AG08395 (cell line): ENCODE data around the gene CCDC92.
"Not testable (repeated sequence)": the region's sequence is repeated elsewhere in the genome, so short reads cannot be mapped to it uniquely, and the experiment has no call there.

Experiments
- DNase-seq: peaks from one replicate; pipeline ENCODE4 v3.0.0; 2012; ENCODE audit warnings: mixed read lengths, low spot score

The CCDC92 gene

DNA sequence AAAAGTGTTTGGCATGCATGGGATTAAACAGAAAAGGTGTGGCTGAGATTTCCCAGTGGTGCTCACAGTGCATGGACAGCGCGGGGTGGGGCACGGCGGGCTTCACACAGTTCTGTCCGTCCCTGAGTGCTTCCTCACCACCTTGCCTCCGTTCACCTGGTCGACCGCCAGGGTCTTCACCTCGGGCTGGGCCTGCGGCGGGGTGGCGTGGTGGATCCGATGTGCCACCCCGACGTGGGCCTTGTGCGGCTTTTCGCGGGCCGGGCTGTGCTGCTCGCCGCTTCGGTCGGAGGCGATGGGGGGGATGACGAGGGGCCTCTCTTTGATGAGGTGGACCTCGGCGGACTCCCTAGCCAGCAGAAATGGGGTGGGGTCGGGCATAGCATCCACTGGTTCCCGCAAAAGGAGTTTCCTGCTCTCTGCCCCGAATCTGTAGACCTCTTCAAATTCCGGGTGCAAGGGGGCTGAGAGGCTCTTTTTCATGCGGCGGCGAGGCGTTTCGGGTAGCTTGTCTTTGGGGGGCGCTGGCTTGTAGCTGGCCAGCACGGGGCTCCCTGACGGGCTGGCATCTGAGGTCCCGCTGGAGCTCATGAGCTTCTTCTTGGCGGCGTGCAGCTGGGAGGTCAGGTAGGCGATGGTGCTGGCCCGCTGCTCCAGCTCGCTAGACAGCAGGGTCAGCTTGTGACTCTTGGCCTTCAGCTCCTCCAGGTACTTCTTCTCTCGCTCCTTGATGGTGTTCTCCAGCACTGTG lies 35.5 kb downstream of the CCDC92 start:
- no peak for DNase-seq

- DNase-seq = no peak
These were observed 36.2 kb downstream of the CCDC92 start for GRCh38 chr12:123936471-123936870.

DNA sequence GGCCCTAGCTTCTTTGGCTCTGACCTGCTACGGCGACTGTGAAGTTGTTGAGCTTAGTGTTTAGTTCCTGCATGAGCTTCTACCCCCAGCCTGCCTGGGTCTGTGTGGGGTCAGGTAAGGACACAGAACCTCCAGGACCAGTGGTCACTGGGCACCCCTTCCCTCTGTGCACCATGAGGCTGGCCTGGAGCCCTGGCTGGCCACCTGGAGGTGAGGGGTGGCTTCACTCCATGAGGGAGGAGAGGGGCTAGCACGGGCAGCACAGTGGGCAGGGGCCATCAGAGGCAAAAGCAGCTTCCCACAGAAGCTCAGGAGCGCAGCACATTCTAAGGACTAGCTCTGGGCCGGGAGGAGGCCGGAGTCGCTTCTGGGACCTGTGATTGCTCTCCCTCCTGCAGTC lies 36.7 kb downstream of the CCDC92 start:
- no peak for DNase-seq

DNA sequence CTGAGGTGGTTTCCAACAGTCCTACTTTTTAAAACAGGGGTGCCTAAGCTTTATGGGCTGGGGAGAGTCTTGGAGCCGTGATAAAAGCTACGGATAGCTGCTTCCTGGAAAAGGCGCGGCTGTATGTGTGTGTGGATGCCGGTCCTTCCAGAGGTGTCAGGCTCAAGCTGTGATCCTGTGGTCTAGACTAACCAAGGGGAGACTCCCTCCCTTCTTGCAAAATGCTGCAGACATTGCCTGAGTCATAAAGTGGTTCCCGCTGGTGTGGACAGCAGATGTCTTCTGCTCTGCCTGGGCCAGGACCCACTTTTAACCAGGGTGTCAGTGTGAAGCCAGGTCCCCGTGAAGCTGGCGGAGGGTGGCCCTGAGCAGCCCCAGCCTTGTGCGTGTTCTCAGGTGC lies 37.8 kb downstream of the CCDC92 start:
- DNase-seq = peak; percentile 69

- no peak for DNase-seq
These were observed 38.5 kb downstream of the CCDC92 start for GRCh38 chr12:123934016-123934620.

GRCh38 chr12:123933214-123933613 lies 39.4 kb downstream of the CCDC92 start:
- no peak for DNase-seq

GRCh38 chr12:123931686-123932321 lies 40.8 kb downstream of the CCDC92 start:
- DNase-seq = no peak

DNA sequence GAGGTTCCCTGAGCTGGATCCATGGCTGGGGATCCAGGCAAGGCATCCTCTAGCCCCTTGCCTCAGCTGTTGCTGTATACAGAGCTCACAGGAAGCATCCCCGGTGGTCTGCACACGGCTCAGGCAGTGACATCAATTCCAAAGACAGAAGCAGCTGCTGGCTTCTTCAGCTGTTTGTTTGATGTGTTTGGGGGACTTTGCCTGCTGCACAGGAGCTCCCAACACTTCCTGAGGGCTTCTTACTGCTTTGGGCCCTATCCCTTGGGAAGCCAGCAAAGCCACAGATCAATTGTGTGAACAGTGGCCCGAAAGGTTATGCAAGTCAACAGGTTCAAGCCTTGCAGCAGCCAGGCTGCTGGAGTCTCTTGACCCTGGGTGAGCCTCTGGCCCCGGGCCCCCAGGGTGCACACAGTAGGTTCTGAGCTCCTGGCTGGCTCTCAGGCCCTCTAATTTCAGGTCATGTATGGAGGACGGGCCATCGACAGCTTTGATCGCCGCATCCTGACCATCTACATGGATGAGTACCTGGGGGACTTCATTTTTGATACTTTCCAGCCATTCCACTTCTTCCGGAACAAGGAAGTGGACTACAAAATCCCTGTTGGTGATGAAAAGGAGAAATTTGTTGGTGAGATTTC lies 42.6 kb downstream of the CCDC92 start:
- no peak for DNase-seq

DNA sequence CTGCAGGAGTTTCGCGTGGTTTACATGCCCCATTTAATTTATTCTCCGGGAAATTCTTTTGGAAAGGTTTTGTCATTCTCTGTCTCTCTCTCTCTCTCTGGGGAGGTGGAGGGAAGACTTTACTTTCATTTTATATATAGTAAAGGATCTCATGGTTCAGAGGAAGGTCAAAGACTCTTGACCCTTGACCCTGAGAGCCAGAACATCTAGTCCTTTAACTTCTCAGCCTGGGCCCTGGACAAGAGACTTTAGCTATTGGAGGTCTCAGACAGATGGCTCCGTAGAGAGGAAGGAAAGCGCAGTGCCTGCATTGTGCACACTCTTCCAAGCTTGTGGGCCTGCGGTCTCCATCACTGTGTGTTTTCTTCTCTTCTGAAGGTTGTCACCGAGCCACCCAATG lies 43.7 kb downstream of the CCDC92 start:
- DNase-seq = no peak

GRCh38 chr12:123928274-123928865 lies 44.3 kb downstream of the CCDC92 start:
- no peak for DNase-seq

DNA sequence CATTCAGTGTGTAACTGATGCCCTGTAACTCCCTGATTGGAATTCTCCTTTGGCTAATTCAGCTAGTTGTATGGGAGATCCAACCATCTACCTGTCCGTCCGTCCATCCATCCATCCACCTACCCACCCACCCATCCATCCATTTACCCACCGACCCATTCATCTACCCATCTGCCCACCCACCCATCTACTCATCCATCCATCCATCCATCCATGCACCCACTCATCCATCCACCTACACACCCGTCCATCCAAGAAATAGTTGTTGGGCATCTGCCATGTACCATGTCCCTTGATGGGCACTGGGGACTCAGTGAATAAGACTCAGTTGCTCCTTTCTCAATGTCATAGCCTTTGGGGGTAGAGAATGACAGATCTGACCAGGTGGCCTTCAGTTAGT lies 48.1 kb downstream of the CCDC92 start:
- DNase-seq = no peak

DNA sequence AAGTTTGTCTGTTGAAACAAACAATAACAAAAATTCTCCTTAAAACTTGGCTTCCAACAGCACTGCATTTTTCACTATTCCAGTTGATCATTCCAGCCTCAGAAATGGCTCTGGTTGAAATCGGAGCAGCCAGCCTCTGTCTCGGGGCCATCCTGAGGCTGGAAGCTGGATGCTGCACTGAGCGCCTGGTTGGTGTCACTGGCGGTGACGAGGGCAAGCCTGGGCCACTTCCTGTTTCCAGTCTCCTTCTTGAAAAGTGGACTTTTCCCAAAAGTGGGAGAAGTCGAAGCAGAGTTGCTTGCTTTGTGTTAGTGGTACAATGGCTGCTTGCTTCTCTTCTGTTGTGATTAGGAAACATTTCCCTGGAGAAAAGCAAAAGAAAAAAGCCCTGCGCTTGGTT lies 48.7 kb downstream of the CCDC92 start:
- no peak for DNase-seq

GRCh38 chr12:123923038-123923437 lies 49.6 kb downstream of the CCDC92 start:
- DNase-seq = no peak

DNA sequence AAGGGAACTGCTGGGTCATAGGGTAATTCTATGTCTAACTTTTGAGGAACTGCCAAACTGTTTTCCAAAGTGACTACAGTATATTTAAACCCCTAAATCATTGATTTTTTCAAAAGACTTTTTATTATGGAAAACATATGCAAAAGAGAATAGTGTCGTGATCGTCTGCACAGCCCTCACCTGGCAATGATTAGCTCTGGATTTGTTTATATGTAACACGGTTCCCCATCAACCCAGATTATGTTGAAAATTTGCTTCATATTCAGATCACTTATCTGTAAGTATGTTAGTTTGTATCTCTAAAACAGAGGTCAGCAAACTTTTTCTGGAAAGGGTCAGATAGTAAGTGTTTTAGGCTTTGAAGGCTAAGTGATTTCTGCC lies 52.7 kb downstream of the CCDC92 start:
- no peak for DNase-seq

- no peak for DNase-seq
These were observed 55.2 kb downstream of the CCDC92 start for GRCh38 chr12:123917337-123917850.

DNA sequence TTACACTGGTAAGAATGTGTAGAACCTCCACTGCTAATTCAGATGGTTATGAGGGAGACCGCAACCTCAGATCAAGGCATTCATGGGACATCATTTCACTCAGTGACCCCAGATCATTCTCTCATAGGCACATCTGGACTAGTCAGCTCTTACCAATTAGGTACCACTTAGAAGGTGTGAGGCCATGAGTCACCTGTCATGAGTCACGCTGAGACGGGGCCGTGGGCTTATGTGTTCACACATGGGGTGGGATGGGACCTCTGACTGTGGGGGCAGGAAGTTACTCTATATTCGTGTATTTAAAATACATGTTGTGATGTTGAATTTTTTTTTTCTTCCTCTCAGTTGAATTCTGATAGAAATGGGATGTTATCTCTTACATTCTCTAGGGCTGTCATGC lies 55.9 kb downstream of the CCDC92 start:
- no peak for DNase-seq

- no peak for DNase-seq
These were observed 57.8 kb downstream of the CCDC92 start for GRCh38 chr12:123914726-123915333.

DNA sequence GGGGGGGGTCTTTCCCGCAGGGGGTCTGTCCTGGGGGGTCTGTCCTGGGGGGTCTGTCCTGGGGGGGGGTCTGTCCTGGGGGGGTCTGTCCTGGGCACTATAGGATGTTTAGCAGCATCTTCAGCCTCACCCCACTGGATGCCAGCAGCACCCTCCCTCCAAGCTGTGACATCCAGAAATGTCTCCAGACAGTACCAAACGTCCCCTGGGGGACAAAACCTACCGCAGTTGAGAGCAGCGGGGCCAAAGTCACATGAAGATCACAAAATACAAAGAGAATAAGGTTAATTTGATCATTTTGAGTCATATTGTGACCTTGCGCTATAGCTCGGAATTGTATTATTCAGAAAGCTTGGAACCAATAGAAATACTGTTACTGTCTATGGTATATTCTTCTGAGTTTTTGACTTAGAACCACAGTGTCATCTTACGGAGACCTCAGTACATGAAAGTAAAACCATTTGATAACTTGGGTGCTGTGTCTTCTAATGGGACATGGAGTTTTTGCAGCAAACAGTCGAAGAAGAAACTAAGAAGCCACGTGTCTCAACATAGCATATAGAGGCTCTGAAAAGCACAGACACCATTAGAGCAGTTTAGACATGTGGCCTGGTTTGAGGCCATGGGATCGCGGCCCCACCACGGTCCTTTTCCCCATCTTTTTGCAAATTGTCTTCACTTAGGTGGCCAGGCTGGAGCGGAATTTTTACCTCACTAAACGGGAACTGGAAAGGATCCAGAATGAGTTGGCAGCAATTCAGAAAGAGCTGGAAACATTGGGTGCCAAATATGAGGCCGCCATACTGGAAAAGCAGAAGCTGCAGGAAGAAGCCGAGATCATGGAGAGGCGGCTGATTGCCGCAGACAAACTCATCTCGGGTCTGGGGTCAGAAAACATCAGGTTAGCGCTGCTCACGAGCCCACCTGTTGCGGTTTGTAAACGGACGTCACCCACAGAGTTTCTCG lies 59.9 kb downstream of the CCDC92 start:
- no peak for DNase-seq

DNA sequence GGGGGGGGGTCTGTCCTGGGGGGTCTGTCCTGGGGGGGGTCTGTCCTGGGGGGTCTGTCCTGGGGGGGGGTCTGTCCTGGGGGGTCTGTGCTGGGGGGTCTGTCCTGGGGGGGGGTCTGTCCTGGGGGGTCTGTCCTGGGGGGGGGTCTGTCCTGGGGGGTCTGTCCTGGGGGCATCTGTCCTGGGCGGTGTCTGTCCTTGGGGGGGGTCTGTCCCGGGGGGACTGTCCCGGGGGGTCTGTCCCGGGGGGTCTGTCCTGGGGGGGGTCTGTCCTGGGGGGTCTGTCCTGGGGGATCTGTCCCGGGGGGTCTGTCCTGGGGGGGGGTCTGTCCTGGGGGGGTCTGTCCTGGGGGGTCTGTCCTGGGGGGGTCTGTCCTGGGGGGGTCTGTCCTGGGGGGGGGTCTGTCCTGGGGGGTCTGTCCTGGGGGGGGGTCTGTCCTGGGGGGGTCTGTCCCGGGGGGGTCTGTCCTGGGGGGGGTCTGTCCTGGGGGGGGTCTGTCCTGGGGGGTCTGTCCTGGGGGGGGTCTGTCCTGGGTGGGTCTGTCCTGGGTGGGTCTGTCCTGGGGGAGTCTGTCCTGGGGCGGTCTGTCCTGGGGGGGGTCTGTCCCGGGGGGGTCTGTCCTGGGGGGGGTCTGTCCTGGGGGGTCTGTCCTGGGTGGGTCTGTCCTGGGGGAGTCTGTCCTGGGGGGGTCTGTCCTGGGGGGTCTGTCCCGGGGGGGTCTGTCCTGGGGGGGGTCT lies 60.8 kb downstream of the CCDC92 start:
- not testable (repeated sequence) for DNase-seq

GRCh38 chr12:123910761-123911193 lies 61.9 kb downstream of the CCDC92 start:
- no peak for DNase-seq
